T47D (cell line): ENCODE data around the gene TUBE1.

ENCODE experiments used
- DNase-seq, 2 experiments: peaks; one replicate each; pipeline versions ENCODE4 v3.0.0 to v3.0.0-alpha.2; 2011 to 2012; ENCODE audit warnings: low read depth in 1 of 2, low spot score in 1 of 2
- JUND ChIP-seq: IDR thresholded peaks from 2 replicates; pipeline ENCODE4 v1.6.1; 2012; ENCODE audit warnings: low read depth
- in situ Hi-C: cut with HindIII; loops from 2 replicates; pipeline ENCODE4 v1.10.0; 2016; ENCODE audit warnings: low sequenced_read_pairs, low pct_unique_long_range_greater_than_20kb

TUBE1 gene

GRCh38 chr6:112100561-112100960 is 13.3 kb upstream of the TUBE1 start:
- TF ChIP-seq JUND, result no peak
- in situ Hi-C loops, result no loop called here
- DNase-seq, result no peak

- in situ Hi-C loops, result no loop called here
- DNase-seq, result no peak
- no peak for TF ChIP-seq JUND
Observed at GRCh38 chr6:112096901-112097300, 9.6 kb upstream of the TUBE1 start.

GRCh38 chr6:112087916-112088315 is 634 bp upstream of the TUBE1 start:
- TF ChIP-seq JUND, result no peak
- peak in 1 of 2 experiments; percentile 0 for DNase-seq
- in situ Hi-C loops, result no loop called here

GRCh38 chr6:112086744-112087135 is 542 bp downstream of the TUBE1 start:
- TF ChIP-seq JUND, result no peak
- DNase-seq, result no peak
- in situ Hi-C loops, result no loop called here

GRCh38 chr6:112085286-112086065 is 1.8 kb downstream of the TUBE1 start:
- in situ Hi-C loops, result no loop called here
- no peak for DNase-seq
- no peak for TF ChIP-seq JUND

GRCh38 chr6:112081569-112081968 is 5.7 kb downstream of the TUBE1 start:
- TF ChIP-seq JUND, result no peak
- no peak for DNase-seq
- in situ Hi-C loops, result no loop called here

GRCh38 chr6:112066606-112067005 is 20.7 kb downstream of the TUBE1 start:
- TF ChIP-seq JUND, result no peak
- no peak for DNase-seq
- in situ Hi-C loops, result no loop called here

GRCh38 chr6:112065426-112065986 is 21.8 kb downstream of the TUBE1 start:
- in situ Hi-C loops, result no loop called here
- DNase-seq, result no peak
- no peak for TF ChIP-seq JUND

- in situ Hi-C loops, result no loop called here
- no peak for TF ChIP-seq JUND
- DNase-seq, result no peak
Observed at GRCh38 chr6:112062966-112063365, 24.3 kb downstream of the TUBE1 start.

- in situ Hi-C loops, result no loop called here
- no peak for DNase-seq
- no peak for TF ChIP-seq JUND
Observed at GRCh38 chr6:112061605-112062004, 25.7 kb downstream of the TUBE1 start.

- DNase-seq, result no peak
- no peak for TF ChIP-seq JUND
- in situ Hi-C loops, result no loop called here
Observed at GRCh38 chr6:112058243-112059032, 28.8 kb downstream of the TUBE1 start.

GRCh38 chr6:112054555-112055190 is 32.6 kb downstream of the TUBE1 start:
- no peak for TF ChIP-seq JUND
- no peak for DNase-seq
- in situ Hi-C loops, result no loop called here
